ENCODE measurements around the gene SLC7A10.
"Not testable (repeated sequence)": the region's sequence is repeated elsewhere in the genome, so short reads cannot be mapped to it uniquely, and the experiment has no call there.

The SLC7A10 gene

DNA sequence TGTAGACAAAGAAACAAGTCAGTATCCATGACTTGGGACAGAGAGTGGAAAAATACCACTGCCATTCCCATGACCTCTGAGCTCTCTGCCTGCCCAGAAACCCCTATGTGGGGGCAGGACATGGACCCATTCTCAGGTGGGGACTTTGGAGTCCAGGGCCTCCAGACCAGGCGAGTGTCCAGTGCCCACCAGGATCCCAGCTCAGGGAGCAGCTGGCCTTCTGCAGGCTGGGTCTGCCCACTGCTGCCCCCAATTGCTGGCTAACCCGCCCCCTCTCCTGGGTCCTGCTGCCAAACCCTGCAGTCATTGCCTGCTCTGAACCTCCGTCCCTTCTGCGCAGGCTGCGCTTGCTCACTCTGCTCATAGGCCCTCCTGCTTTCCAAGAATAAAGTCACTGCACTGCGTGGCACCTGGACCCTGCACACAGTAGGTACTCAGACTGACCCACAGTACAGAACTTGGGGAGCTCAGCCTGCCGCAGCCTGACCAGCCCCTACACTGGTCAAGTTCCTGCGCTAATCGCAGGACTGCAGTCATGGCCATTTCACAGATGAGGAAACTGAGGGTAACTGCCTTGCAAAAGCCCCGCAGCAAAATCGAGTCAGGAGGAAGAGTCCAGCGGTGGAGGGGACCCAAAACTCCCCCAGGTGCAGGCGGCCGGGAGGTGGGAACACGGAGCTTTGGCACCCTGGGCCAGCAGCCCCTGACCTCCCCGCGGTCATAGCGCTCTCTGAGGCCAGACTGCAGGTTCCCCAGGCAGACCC lies 774 bp downstream of the SLC7A10 start:
- DNase-seq (ENCODE audit: low read depth, low spot score) = no peak
- no peak overlapping the region for H3K4me3 ChIP-seq (ENCODE audit: low read length)

GRCh38 chr19:33222255-33222654 lies 3.4 kb downstream of the SLC7A10 start:
- not testable (repeated sequence) for DNase-seq (ENCODE audit: low read depth, low spot score); H3K4me3 ChIP-seq (ENCODE audit: low read length)

DNA sequence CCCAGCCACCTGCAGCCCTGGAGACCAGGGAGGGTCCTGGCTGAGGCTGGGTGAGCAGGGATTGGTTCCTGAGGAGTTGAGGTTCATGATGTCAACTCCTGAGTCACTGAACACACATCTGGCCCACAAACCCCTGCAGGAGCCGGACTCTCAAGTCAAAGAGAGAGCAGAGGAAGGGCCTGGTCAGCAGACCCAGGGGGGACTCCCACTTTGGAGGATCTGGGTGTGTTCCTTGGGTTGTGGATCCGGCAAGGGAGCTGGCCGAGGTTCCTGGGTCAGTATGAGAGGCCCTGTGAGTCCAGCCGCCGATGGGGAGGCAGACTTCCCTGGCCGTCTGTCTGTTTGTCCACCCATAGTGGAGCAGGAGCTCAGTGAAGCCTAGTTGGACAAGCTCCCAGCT lies 4.0 kb downstream of the SLC7A10 start:
- no peak overlapping the region for H3K4me3 ChIP-seq (ENCODE audit: low read length)
- DNase-seq (ENCODE audit: low read depth, low spot score) = no peak

GRCh38 chr19:33220735-33221134 lies 4.9 kb downstream of the SLC7A10 start:
- H3K4me3 ChIP-seq (ENCODE audit: low read length) = no peak overlapping the region
- no peak for DNase-seq (ENCODE audit: low read depth, low spot score)

GRCh38 chr19:33220115-33220514 lies 5.5 kb downstream of the SLC7A10 start:
- DNase-seq (ENCODE audit: low read depth, low spot score) = no peak
- no peak overlapping the region for H3K4me3 ChIP-seq (ENCODE audit: low read length)

- no peak for DNase-seq (ENCODE audit: low read depth, low spot score)
- H3K4me3 ChIP-seq (ENCODE audit: low read length) = no peak overlapping the region
Observed at GRCh38 chr19:33219261-33219815, 6.3 kb downstream of the SLC7A10 start.

DNA sequence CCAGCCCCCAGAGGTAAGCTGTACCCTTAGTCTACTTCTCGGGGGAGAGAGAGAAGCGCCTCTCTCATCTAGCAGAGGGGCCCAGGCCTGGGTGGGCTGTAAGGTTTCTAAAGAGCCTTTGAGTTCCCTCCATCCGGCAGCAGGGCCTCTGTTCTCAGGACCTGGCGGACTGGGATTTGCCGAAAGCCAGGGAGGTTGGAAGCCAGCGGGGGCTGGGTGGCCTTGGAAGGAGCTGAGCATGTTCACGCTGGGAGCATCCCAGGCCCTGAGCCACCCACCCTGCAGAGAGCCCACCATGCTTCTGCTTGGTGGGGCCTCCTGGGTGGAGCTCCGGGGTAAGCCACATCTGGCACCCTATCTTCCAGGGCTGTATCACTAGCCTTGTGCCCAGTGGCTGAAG lies 7.8 kb downstream of the SLC7A10 start:
- H3K4me3 ChIP-seq (ENCODE audit: low read length) = no peak overlapping the region
- DNase-seq (ENCODE audit: low read depth, low spot score) = no peak

- no peak overlapping the region for H3K4me3 ChIP-seq (ENCODE audit: low read length)
- DNase-seq (ENCODE audit: low read depth, low spot score) = no peak
Observed at GRCh38 chr19:33216198-33216830, 9.3 kb downstream of the SLC7A10 start.

DNA sequence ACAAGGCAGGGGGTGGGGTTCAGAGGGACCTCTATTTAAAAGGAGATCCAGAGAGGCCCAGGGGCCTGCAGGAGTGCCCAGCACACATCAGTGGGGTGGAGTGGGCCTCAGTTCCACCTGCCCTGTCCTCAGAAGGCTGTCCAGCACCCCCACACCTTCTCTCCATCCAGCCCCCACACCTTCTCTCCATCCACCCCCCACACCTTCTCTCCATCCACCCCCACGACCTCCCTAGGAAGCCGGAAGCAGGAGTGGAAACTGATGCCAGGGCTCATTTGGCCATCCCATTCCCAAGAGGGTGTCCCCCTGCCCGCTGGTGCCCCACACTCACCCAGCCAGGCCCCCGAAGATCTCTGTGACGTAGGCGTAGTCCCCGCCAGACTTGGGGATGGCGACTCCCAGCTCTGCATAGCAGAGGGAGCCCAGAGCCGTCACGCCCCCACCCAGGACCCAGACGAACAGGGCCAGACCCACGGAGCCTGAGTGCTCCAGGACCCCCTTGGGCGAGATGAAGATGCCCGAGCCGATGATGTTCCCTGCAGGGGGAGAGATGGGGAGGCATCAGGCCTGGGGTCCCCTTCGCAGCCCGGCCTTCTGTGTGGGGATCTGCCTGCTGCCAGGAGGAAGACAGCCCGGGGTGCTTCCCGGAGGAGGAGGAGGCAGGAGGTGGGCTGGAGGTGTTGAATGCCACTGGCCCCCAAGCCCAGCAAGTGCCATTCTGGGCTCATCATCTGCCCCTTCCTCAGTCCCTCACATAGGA lies 10.0 kb downstream of the SLC7A10 start:
- no peak overlapping the region for H3K4me3 ChIP-seq (ENCODE audit: low read length)
- no peak for DNase-seq (ENCODE audit: low read depth, low spot score)

GRCh38 chr19:33214596-33214995 lies 11.1 kb downstream of the SLC7A10 start:
- no peak overlapping the region for H3K4me3 ChIP-seq (ENCODE audit: low read length)
- no peak for DNase-seq (ENCODE audit: low read depth, low spot score)

- DNase-seq (ENCODE audit: low read depth, low spot score) = no peak
- H3K4me3 ChIP-seq (ENCODE audit: low read length) = no peak overlapping the region
Observed at GRCh38 chr19:33212436-33213172, 13.0 kb downstream of the SLC7A10 start.

DNA sequence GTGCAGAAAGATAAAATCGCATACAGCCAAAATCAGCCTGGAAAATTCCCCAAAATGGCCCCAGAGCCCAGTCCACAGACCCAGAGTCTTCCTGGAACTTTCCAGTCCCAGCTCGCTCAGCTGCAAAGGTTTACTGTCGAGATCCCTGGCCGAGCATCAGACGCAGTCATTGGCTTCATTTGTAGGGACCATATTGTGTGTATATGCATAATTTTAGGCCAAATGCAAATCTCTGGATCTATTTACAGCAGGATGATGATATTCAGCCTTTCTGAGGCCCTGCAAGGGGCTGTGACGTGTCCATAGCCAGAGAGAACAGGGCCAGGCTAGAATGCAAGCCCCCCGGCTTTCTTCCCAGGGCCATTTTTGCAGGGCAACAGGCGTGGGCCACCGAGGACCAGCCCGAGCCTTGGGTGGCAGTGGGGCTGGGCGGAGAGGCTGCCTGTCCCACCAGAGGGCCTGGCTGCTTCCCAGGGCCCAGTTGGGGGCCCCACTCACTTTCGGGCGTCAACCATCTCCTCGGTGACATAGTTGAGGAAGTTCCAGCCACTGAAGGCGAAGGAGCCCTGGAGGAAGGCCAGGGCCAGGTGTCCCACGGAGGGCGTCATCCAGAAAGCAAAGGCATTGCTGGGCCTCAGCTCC lies 13.7 kb downstream of the SLC7A10 start:
- DNase-seq (ENCODE audit: low read depth, low spot score) = no peak

GRCh38 chr19:33210266-33210940 lies 15.2 kb downstream of the SLC7A10 start:
- DNase-seq (ENCODE audit: low read depth, low spot score) = no peak
- H3K4me3 ChIP-seq (ENCODE audit: low read length) = no peak overlapping the region

More for the DNA sequence above, 13.7 kb downstream of the SLC7A10 start:
- H3K4me3 ChIP-seq (ENCODE audit: low read length) = no peak overlapping the region

- not testable (repeated sequence) for DNase-seq (ENCODE audit: low read depth, low spot score); H3K4me3 ChIP-seq (ENCODE audit: low read length)
Observed at GRCh38 chr19:33209850-33210230, 15.8 kb downstream of the SLC7A10 start.

GRCh38 chr19:33208904-33209849 lies 16.5 kb downstream of the SLC7A10 start:
- no peak overlapping the region for H3K4me3 ChIP-seq (ENCODE audit: low read length)
- DNase-seq (ENCODE audit: low read depth, low spot score) = no peak

DNA sequence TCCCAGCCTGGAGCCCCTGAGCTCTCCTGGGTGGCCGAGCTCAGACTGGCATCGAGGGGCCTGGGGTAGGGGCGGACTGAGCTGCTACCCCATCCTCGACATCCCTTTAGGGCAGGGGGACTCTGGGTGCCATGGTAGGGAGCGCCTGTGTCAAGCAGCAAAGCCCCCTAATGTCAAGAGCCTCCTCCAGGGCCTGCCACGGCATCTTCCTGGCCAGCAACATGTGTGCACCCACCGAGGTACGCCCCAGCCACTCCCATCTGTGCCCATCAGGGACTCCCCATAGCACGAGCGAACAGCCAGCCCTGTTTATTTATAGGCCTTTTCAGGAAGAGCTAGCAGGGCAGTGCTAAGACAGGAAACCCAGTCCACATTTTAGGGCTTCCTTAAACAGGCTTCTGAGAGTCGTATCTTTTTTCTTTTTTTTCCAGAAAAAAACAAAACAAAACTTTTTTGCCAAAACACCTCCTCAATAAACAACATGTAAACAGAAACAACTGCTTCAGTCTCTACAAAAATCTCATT lies 17.2 kb downstream of the SLC7A10 start:
- H3K4me3 ChIP-seq (ENCODE audit: low read length) = no peak overlapping the region
- DNase-seq (ENCODE audit: low read depth, low spot score) = no peak

DNA sequence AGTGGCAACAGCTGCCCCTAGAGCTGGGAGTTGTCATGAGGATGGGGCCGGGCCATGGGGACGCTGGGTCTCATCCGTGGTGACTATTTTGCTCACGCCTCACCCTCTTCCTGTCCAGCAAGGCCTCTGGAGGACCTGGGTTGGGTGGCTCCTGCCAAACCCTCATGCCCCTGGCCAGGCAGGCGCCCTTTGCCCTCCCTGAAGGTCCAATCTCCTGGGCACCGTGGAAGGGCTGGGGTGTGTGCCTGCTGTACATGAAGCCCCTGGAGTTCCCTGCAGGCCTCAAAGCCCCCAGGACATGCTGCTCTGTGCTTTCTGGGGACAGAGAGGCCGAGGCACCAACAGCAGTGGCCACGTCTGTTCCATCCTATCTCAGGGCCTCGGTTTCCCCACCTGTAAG lies 17.7 kb downstream of the SLC7A10 start:
- DNase-seq (ENCODE audit: low read depth, low spot score) = no peak

More for the DNA sequence above, 17.7 kb downstream of the SLC7A10 start:
- H3K4me3 ChIP-seq (ENCODE audit: low read length) = no peak overlapping the region
